ENCODE data around the gene ZBTB49. TPM values are rescaled to one million over a fixed set of nuclear protein-coding genes. Genes with fewer than 3 reads are reported as not detected.
A peak's percentile ranks its signal among the peaks of the same experiment; 100 is the strongest.
"Not testable (repeated sequence)": the region's sequence is repeated elsewhere in the genome, so short reads cannot be mapped to it uniquely, and the experiment has no call there.

ZBTB49 gene
- total and polyA plus RNA-seq, 3 experiments from 2014 or later, result 7.9 to 10.5 (median 8.7) TPM

DNA sequence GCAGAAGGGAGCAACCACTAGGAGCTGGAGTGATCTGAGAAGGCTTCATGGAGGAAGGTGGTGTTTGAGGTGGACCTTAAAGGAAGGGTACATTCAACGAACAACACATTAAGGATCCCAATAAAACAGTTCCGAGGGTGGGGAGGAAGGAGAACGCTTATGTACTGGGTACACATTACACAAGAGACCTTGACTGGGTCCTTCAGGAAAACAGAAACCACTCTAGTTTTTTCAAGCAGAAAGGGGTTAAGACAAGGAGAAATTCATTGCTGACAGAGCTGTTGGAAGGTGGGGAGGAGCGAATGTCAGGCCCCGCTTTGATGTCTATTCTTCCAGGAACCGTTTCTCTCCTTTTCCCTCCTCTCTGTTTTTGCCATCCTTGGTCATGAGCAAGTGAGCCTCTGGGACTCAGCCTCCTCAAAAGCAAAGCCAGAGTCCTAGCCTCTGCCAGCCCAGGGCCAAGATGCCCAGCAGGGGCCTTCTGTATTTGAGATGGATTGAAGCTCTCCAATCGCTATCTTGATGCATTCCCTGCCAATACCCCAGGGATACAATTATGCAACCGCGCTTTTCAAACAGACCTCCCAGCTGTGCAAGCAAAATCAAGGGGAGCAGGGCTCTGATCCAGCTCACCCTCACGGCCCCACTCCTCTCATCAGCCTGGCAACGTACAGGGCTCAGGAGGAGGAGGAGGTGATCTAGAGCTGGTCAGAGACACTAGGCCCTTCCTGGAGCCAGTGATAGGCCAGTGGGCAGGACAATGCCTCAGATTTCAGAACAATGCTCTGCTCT lies 48.4 kb downstream of the ZBTB49 start:
- ChIA-PET CTCF (interaction anchor here (1.9 to 8.8 kb wide), 3 partner anchors 11 to 89 kb away, joined by 4 to 97 read pairs (median 64); partner anchors contain the start of gene TMEM128), POLR2A (no interaction called here)
- H3K9me3 ChIP-seq (ENCODE audit: low read length), result no peaks in the 10 kb centered on the region
- Mint-ChIP-seq H3K9me3 (no peaks in the 10 kb centered on the region), H3K27ac (peak overlapping the region in 3 of 8 donors; percentile 32 to 83 (median 50)), H3K36me3 (no peaks in the 10 kb centered on the region), H3K4me3 (no peak overlapping the region), H3K4me1 (peaks cover 10 to 21% (median 20%) of the 10 kb centered on the region in 3 donors), H3K27me3 (no peaks in the 10 kb centered on the region)
- H3K4me3 ChIP-seq (ENCODE audit: low read length), result no peak overlapping the region
- H3K27ac ChIP-seq (ENCODE audit: low read depth, low read length), result no peak overlapping the region
- H3K36me3 ChIP-seq (ENCODE audit: insufficient read depth, low read length), result no peaks in the 10 kb centered on the region
- no peak for DNase-seq
- H3K27me3 ChIP-seq (ENCODE audit: insufficient read depth, low read length, poor library complexity, severe bottlenecking), result no peaks in the 10 kb centered on the region
- H3K4me1 ChIP-seq (ENCODE audit: insufficient read depth, low read length), result no peaks in the 10 kb centered on the region

DNA sequence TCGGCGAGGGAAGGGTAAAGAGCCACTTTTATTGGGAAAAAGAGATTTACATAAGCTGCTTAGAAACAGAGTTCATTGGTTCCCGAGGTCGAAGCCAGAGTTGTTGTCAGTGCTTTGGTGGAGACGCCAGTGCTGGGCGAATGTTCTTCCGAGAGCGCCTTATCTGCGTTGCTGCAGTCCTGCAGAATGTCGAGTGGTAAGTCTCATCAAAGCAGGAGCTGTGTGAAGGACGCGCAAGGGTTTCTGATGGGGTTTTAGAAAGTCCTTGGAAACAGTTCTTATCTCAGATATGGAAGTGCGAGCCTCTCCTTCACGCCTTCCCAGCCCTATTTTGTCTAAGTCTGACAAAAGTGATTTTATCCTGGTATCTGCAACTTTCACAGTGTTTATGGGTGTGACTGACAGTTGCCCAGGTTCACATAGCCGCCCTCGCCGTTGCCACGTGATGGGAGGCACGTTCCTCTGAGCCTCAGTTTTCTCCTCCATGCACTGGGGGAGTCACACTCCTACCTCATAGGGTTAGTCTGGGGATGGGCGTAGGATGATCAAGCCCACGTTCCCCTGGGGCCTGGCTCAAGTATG lies 49.5 kb downstream of the ZBTB49 start:
- Histone ChIP-seq H3K4me3 (ENCODE audit: low read length) (no peak overlapping the region), H3K9me3 (ENCODE audit: low read length) (no peaks in the 10 kb centered on the region), H3K36me3 (ENCODE audit: insufficient read depth, low read length) (no peaks in the 10 kb centered on the region), H3K27ac (ENCODE audit: low read depth, low read length) (no peak overlapping the region), H3K4me1 (ENCODE audit: insufficient read depth, low read length) (no peaks in the 10 kb centered on the region), H3K27me3 (ENCODE audit: insufficient read depth, low read length, poor library complexity, severe bottlenecking) (no peaks in the 10 kb centered on the region)
- ChIA-PET POLR2A (interaction anchor here (0.6 kb wide), 1 partner anchor 64 kb away, joined by 3 read pairs; no protein-coding TSS in a partner anchor), CTCF (interaction anchor here (8.7 to 8.8 kb wide), 2 partner anchors 80 to 90 kb away, joined by 64 to 97 read pairs; partner anchors contain the start of gene TMEM128)
- Mint-ChIP-seq H3K27me3 (no peaks in the 10 kb centered on the region), H3K4me3 (no peak overlapping the region), H3K4me1 (peaks cover 8 to 21% (median 17%) of the 10 kb centered on the region in 3 donors), H3K36me3 (no peaks in the 10 kb centered on the region), H3K27ac (no peak overlapping the region), H3K9me3 (no peaks in the 10 kb centered on the region)
- no peak for DNase-seq

DNA sequence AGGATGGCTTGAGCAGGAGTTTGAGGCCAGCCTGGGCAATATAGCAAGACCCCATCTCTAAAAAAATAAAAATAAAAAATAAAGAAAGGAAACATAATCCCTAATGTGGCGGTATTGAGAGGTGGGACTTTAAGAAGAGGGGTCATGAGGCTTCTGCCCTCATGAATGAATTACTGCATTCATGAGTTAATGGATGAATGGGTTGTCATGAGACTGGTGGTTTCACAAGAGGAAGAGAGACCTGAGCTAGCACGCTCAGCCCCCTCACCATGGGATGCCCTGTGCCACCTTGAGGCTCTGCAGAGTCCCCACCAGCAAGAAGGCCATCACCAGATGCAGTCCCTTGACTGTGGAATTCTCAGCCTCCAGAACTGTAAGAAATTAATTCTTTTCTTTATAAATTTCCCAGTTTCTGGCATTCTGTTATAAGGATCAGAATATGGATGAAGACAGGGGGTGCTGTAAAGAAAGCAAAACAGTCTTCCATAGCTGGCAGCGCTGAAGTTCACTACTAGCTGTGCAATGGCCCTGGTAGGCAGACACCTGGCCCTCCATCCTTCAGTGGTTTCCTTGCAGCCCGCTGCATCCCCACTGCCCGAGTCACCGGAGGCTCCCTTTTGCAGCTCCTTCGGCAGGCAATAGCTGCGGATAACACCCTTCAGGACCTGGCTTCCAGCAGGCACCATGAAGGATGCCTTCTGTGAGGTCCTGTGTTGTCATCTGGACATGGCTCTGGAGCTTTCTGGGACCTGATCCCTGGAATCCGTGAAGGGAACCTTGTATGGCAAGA lies 52.0 kb downstream of the ZBTB49 start:
- Mint-ChIP-seq H3K27ac (no peak overlapping the region), H3K4me3 (no peak overlapping the region), H3K4me1 (peaks cover 3 to 24% (median 14%) of the 10 kb centered on the region in 3 donors), H3K36me3 (peaks cover 0 to under 1% (median 0%) of the 10 kb centered on the region in 3 donors), H3K9me3 (peaks cover 0 to 1% (median 0%) of the 10 kb centered on the region in 5 donors), H3K27me3 (peaks cover 0 to 1% of the 10 kb centered on the region in 2 donors)
- ChIA-PET POLR2A (no interaction called here), CTCF (interaction anchor here (1.2 to 1.4 kb wide), 2 partner anchors 10 to 82 kb away, joined by 3 to 7 read pairs; no protein-coding TSS in a partner anchor)
- H3K27ac ChIP-seq (ENCODE audit: low read depth, low read length), result no peak overlapping the region
- DNase-seq, result no peak
- H3K36me3 ChIP-seq (ENCODE audit: insufficient read depth, low read length), result no peaks in the 10 kb centered on the region
- no peak overlapping the region for H3K4me3 ChIP-seq (ENCODE audit: low read length)
- no peaks in the 10 kb centered on the region for H3K27me3 ChIP-seq (ENCODE audit: insufficient read depth, low read length, poor library complexity, severe bottlenecking)
- peaks cover under 1% of the 10 kb centered on the region for H3K4me1 ChIP-seq (ENCODE audit: insufficient read depth, low read length)
- no peaks in the 10 kb centered on the region for H3K9me3 ChIP-seq (ENCODE audit: low read length)

DNA sequence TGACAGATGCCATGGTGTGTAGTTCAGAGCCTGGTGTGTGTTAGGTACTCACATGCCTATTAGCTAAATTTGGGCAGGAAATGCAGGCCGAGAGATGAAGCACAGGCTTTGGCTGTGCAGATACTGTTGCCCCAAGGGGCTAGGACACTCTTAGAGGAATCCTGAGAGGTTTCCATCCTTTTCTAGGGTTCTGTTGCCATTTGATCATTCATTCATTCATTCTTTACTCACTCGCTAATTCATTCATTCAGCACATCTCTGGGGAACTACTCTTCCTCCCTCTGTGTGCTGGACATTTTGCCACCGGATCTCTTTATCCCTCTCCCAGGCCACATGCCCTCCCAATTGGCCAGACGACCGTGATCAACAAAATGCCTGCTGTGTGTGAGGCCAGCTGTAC lies 53.0 kb downstream of the ZBTB49 start:
- ChIA-PET CTCF (interaction anchor here (1.4 kb wide), 1 partner anchor 11 kb away, joined by 3 read pairs; no protein-coding TSS in a partner anchor), POLR2A (no interaction called here)
- Histone ChIP-seq H3K27ac (ENCODE audit: low read depth, low read length) (no peak overlapping the region), H3K27me3 (ENCODE audit: insufficient read depth, low read length, poor library complexity, severe bottlenecking) (no peaks in the 10 kb centered on the region), H3K36me3 (ENCODE audit: insufficient read depth, low read length) (no peaks in the 10 kb centered on the region), H3K4me1 (ENCODE audit: insufficient read depth, low read length) (peaks cover 10% of the 10 kb centered on the region), H3K9me3 (ENCODE audit: low read length) (no peaks in the 10 kb centered on the region), H3K4me3 (ENCODE audit: low read length) (no peak overlapping the region)
- peaks cover 0 to 7% (median 1%) of the 10 kb centered on the region in 3 donors for H3K36me3 Mint-ChIP-seq
- H3K9me3 Mint-ChIP-seq, result peaks cover 0 to 8% (median 3%) of the 10 kb centered on the region in 5 donors
- DNase-seq, result no peak
- peaks cover 11 to 34% (median 23%) of the 10 kb centered on the region in 3 donors for H3K4me1 Mint-ChIP-seq
- no peak overlapping the region for H3K4me3 Mint-ChIP-seq
- peaks cover 0 to 4% of the 10 kb centered on the region in 2 donors for H3K27me3 Mint-ChIP-seq
- peak overlapping the region in 3 of 8 donors; percentile 12 to 53 (median 37) for H3K27ac Mint-ChIP-seq

DNA sequence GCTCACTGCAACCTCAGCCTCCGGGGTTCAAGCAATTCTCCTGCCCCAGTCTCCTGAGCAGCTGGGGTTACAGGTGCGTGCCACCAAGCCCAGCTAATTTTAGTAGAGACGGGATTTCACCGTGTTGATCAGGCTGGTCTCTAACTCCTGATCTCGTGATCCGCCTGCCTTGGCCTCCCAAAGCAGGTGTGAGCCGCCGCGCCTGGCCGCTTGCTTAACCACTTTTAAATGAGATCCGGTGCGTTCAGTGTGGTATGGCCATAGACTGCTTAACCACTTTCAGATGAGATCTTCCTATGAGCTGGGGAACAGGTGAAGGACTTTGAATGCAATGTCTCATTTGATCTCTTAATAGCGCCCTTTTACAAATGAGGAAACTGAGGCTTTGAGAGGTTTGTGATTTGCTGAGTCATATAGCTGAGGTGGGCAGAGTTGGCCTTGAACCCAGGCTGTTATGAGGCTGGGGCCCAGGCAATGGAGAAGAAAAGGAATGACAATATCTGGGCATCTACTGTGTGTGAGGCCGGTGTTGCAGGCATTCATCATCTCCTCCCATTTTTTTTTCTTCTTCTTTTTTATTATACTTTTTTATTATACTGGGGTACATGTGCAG lies 55.0 kb downstream of the ZBTB49 start:
- no peak for DNase-seq
- Histone ChIP-seq H3K27me3 (ENCODE audit: insufficient read depth, low read length, poor library complexity, severe bottlenecking) (no peaks in the 10 kb centered on the region), H3K9me3 (ENCODE audit: low read length) (no peaks in the 10 kb centered on the region), H3K36me3 (ENCODE audit: insufficient read depth, low read length) (no peaks in the 10 kb centered on the region), H3K27ac (ENCODE audit: low read depth, low read length) (no peak overlapping the region), H3K4me1 (ENCODE audit: insufficient read depth, low read length) (peaks cover 22% of the 10 kb centered on the region), H3K4me3 (ENCODE audit: low read length) (no peak overlapping the region)
- ChIA-PET CTCF (interaction anchor here (0.6 to 4.5 kb wide), 5 partner anchors 9 to 86 kb away, joined by 3 to 21 read pairs (median 4); no protein-coding TSS in a partner anchor), POLR2A (no interaction called here)
- Mint-ChIP-seq H3K4me1 (peaks cover 23 to 52% (median 38%) of the 10 kb centered on the region in 3 donors), H3K36me3 (peaks cover 0 to 20% (median 9%) of the 10 kb centered on the region in 3 donors), H3K4me3 (no peak overlapping the region), H3K27ac (peak overlapping the region in 1 of 8 donors; percentile 37), H3K9me3 (peaks cover 0 to 22% (median 9%) of the 10 kb centered on the region in 5 donors), H3K27me3 (peaks cover 0 to 7% of the 10 kb centered on the region in 2 donors)

DNA sequence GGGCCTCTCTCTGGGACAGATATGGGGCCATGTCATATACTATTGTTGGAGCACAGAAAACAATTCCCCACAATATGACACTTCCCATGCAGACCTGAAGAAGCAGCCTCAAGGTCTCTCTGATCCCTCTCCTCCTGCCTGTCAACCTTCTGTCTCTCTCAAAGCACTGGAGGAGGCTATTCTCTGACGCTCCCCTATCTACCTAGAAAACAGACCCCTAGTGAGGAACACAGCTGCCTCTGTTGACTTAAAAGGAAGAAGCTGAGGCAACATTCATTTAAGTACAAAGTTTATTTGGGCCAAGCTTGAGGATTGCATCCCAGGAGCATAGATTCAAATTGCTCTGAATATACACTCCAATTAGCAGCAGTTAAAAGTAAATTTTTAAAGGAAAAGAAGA lies 57.5 kb downstream of the ZBTB49 start:
- Histone ChIP-seq H3K9me3 (ENCODE audit: low read length) (no peaks in the 10 kb centered on the region), H3K4me3 (ENCODE audit: low read length) (no peak overlapping the region), H3K27me3 (ENCODE audit: insufficient read depth, low read length, poor library complexity, severe bottlenecking) (no peaks in the 10 kb centered on the region), H3K27ac (ENCODE audit: low read depth, low read length) (no peak overlapping the region), H3K4me1 (ENCODE audit: insufficient read depth, low read length) (peaks cover 22% of the 10 kb centered on the region), H3K36me3 (ENCODE audit: insufficient read depth, low read length) (no peaks in the 10 kb centered on the region)
- peak overlapping the region in 4 of 7 donors; percentile 22 to 54 (median 36) for H3K4me3 Mint-ChIP-seq
- peak overlapping the region in 7 of 8 donors; percentile 35 to 92 (median 62) for H3K27ac Mint-ChIP-seq
- H3K36me3 Mint-ChIP-seq, result peaks cover 0 to 20% (median 9%) of the 10 kb centered on the region in 3 donors
- ChIA-PET CTCF (interaction anchor here (1.6 to 4.5 kb wide), 3 partner anchors 12 to 96 kb away, joined by 3 to 21 read pairs (median 11); no protein-coding TSS in a partner anchor), POLR2A (interaction anchor here (1.8 to 2.4 kb wide), 2 partner anchors 40 to 99 kb away, joined by 10 read pairs; partner anchors contain the start of genes NSG1 and TMEM128)
- no peak for DNase-seq
- peaks cover 0 to 7% of the 10 kb centered on the region in 2 donors for H3K27me3 Mint-ChIP-seq
- H3K9me3 Mint-ChIP-seq, result peaks cover 3 to 22% (median 9%) of the 10 kb centered on the region in 5 donors
- H3K4me1 Mint-ChIP-seq, result peaks cover 23 to 52% (median 41%) of the 10 kb centered on the region in 3 donors

DNA sequence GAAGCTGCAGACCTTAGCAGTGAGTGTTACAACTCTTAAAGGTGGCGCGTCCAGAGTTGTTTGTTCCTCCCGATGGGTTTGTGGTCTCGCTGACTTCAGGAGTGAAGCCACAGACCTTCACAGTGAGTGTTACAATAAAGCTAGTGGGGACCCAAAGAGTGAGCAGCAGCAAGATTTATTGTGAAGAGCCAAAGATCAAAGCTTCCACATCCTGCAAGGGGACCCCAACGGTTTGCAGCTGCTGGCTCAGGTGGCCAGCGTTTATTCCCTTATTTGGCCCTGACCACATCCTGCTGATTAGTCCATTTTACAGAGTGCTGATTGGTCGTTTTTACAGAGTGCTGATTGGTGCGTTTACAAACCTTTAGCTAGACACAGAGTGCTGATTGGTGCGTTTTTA lies 58.5 kb downstream of the ZBTB49 start:
- CTCF ChIA-PET, result interaction anchor here (0.8 to 4.5 kb wide), 8 partner anchors 9 to 176 kb away, joined by 3 to 21 read pairs (median 4); partner anchors contain the start of gene NSG1
- not testable (repeated sequence) for H3K27ac ChIP-seq (ENCODE audit: low read depth, low read length); H3K9me3 ChIP-seq (ENCODE audit: low read length); H3K27me3 Mint-ChIP-seq; H3K27me3 ChIP-seq (ENCODE audit: insufficient read depth, low read length, poor library complexity, severe bottlenecking); H3K36me3 ChIP-seq (ENCODE audit: insufficient read depth, low read length); H3K4me3 ChIP-seq (ENCODE audit: low read length)
- DNase-seq, result peak; percentile 13 to 86 (median 76)
- Mint-ChIP-seq H3K36me3 (peaks cover 0 to 20% (median 9%) of the 10 kb centered on the region in 3 donors), H3K9me3 (peaks cover 3 to 22% (median 9%) of the 10 kb centered on the region in 5 donors), H3K4me3 (peak overlapping the region; percentile 14 to 84 (median 71)), H3K27ac (peak overlapping the region; percentile 62 to 96 (median 92)), H3K4me1 (peaks cover 21 to 45% (median 33%) of the 10 kb centered on the region in 3 donors)
- POLR2A ChIA-PET, result interaction anchor here (1.8 to 2.4 kb wide), 2 partner anchors 39 to 100 kb away, joined by 10 read pairs; partner anchors contain the start of genes NSG1 and TMEM128
- H3K4me1 ChIP-seq (ENCODE audit: insufficient read depth, low read length), result peaks cover 22% of the 10 kb centered on the region

Measured in CD8-positive, alpha-beta memory T cell (primary cell).